ENCODE results near the gene CD300A.

DNA sequence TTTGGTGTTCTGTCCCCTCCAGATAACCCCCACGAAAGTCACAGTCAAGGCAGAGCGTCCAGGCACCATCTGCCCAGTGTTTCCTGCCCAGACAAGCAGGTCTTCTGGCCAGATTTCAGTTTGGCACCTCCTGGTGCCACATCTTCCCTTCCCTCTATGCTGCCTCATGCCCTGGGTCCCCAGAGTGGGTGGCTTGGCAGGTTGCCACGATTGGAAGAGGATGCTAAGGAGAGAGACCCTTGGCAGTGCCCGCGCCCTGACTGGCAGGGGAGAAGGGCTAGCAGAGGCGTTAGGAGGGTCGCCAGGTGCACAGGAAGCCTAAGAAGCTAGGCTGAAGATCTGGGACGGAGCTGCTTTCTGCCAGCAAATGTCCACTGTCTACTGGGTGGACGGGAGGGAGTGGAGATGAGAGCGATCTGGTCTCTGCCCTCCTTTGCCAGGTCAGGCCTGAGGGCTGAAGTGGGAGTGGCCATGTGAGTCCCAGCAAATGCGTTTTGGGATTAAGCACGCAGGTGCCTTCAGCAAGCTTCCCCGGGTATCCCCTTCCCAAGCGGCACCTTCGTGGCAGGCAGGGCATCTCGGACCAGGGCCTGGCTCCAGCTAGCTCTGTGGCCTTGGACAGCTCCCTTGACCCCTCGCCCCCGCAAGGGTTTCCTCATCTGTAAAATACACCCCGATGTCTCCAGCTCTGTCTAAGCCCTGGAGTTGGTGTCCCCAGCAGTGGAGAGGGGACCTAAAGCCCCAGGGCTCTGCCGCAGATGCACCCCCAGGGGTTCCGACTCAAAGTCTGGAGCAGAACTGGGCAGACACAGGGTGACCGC, 13.4 kb upstream of the CD300A start:
- TF ChIP-seq, protein P1, sequence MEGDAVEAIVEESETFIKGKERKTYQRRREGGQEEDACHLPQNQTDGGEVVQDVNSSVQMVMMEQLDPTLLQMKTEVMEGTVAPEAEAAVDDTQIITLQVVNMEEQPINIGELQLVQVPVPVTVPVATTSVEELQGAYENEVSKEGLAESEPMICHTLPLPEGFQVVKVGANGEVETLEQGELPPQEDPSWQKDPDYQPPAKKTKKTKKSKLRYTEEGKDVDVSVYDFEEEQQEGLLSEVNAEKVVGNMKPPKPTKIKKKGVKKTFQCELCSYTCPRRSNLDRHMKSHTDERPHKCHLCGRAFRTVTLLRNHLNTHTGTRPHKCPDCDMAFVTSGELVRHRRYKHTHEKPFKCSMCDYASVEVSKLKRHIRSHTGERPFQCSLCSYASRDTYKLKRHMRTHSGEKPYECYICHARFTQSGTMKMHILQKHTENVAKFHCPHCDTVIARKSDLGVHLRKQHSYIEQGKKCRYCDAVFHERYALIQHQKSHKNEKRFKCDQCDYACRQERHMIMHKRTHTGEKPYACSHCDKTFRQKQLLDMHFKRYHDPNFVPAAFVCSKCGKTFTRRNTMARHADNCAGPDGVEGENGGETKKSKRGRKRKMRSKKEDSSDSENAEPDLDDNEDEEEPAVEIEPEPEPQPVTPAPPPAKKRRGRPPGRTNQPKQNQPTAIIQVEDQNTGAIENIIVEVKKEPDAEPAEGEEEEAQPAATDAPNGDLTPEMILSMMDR (IDR thresholded peaks at IDR 0.05; ENCODE audit: low read depth, low read length) = no peak
- TF ChIP-seq EZH2phosphoT487 (IDR thresholded peaks at IDR 0.05; ENCODE audit: low read depth) = no peak
